NCI-H460 (cell line): ENCODE measurements around the gene SYP. TPM values are rescaled to one million over a fixed set of nuclear protein-coding genes. Genes with fewer than 3 reads are reported as not detected.
A peak's percentile ranks its signal among the peaks of the same experiment; 100 is the strongest.

Source experiments
- DNase-seq: peaks from one replicate; pipeline ENCODE4 v3.0.0-alpha.2; 2016; ENCODE audit warnings: low read depth; ENCODE audit errors: extremely low read depth
- polyA plus RNA-seq: library from polyadenylated mRNA; depleted of rRNA; stranded (reverse); fragments of >200 nt; gene quantifications from 2 replicates; pipeline ENCODE4 v1.2.3, GENCODE V29; 2014; cell fraction: nucleus; rRNA removed
- total RNA-seq: library from RNA; depleted of rRNA; stranded (reverse); fragments of >200 nt; shearing (Covaris generic); gene quantifications from 2 replicates; pipeline ENCODE4 v1.2.3, GENCODE V29; 2014; rRNA removed

Gene SYP
- 0.89 and 0.92 TPM in 2 replicates for total RNA-seq
- polyA plus RNA-seq, result 2.4 and 5.0 TPM in 2 replicates

GRCh38 chrX:49199906-49200771 is at the start of gene SYP:
SYP (minus strand) TSS chrX:49200193; CDS start chrX:49200186, 7 bp downstream.
- DNase-seq, result peak; percentile 85

DNA sequence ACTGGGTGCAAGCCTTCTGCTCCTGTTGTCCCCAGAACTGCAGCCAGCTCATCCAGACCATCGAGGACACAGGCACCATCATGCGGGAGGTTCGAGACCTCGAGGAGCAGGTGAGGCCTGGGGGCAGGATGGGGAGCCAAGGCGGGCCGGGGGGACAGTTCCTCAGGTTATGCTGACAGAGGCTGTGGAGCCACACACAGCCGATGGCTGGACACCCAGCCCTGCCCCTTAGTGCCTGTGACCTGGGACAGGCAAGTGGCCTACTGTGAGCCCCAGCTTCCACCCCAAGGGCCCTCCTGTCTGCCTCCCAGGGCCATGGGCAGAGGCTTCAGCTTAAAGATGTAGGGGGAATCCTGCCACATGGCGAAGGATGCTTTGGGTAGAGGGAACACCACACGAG is 49.6 kb upstream of the SYP start:
- DNase-seq, result no peak

- DNase-seq, result no peak
Observed at GRCh38 chrX:49249071-49249470, 49.1 kb upstream of the SYP start.

DNA sequence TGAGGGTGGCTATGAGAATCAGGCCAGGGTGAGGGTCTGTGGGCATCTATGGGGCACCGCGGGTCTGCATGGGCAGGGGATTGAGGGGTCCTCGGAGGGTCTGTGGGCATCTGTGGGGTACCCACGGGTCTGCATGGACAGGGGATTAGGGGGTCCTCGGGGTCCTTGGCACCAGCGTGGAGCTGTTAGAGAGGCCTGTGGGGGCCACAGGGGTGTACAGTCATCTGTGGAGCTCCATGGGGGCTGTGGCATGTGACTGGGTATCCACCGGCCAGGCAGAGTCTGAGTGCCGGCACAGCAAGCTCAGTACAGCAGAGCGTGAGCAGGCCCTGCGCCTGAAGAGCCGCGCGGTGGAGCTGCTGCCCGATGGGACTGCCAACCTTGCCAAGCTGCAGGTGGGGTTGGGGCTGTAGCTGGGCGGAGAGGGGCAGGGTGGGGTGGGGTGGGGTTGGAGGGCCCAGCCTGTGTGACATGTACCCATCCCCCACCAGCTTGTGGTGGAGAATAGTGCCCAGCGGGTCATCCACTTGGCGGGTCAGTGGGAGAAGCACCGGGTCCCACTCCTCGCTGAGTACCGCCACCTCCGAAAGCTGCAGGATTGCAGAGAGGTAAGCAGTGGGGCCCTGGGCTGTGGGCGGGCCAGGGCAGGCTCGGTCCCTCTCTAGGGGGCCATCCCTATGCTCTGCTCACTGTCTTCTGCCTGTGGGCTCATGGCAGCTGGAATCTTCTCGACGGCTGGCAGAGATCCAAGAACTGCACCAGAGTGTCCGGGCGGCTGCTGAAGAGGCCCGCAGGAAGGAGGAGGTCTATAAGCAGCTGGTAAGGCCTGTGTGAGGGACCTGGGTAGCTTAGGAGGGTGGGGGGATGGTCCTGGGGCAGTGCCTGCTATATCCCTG is 48.2 kb upstream of the SYP start:
- DNase-seq, result no peak

DNA sequence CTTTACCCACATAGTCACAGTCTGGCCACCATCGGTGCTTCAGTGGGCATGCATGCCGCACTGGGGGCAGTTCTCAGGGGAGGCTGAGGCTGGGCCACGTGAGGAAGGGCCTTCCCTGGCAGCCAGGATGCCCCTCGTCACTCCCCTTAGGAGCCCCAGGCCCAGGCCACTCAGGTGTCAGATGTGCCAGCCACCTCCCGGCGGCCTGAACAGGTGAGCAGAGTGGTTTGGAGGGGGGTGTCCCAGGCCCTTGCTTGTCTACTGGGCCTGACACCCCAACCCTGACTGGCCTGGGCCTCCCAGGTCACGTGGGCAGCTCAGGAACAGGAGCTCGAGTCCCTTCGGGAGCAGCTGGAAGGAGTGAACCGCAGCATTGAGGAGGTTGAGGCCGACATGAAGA is 47.4 kb upstream of the SYP start:
- DNase-seq, result no peak

DNA sequence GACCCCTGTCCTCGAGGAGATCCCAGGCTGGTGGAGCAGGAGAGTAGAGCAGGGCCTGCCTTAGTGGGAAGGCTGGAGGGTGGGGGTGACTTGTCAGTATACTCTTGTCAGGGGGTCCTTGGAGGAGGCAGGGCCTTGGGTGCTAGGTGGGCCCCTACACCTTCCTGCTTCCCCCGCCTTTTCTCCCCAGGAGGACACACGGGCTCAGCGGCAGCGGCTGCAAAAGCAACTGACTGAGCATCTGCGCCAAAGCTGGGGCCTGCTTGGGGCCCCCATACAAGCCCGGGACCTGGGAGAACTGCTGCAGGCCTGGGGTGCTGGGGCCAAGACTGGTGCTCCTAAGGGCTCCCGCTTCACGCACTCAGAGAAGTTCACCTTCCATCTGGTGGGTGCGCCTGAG is 46.5 kb upstream of the SYP start:
- DNase-seq, result no peak

DNA sequence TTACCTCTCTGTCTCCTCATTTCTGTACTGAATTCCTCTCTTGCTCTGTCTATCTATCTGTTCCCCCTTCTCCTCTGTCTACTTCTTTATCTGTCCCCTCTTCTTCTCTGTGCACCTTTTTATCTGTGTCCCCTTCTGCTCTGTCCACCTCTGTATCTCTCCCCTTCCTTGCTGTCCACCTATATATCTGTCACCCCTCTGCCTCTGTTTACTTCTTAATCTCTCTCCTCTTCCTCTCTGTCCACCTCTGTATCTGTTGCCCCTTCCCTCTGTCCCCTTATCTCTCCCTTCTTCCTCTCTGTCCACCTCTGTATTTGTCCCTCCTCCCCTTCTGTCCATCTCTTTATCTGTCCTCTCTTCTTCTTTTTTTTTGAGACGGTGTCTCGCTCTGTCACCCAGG is 44.2 kb upstream of the SYP start:
- no peak for DNase-seq

DNA sequence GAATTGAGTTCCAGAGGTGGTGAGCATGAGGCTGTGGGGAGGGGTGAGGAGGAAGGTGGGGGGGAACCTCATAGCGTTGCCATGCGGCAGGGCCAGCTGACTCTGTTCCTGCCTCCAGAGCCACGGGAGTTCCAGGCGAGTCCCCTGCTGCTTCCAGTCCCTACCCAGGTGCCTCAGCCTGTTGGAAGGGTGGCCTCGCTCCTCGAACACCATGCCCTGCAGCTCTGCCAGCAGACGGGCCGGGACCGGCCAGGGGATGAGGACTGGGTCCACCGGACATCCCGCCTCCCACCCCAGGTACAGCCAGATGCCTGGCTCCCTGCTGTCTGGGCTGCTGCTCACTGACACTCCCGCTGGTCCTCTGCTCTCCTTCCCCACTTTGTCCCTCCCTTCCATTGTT is 43.2 kb upstream of the SYP start:
- no peak for DNase-seq

- DNase-seq, result no peak
Observed at GRCh38 chrX:49242545-49243066, 42.6 kb upstream of the SYP start.

DNA sequence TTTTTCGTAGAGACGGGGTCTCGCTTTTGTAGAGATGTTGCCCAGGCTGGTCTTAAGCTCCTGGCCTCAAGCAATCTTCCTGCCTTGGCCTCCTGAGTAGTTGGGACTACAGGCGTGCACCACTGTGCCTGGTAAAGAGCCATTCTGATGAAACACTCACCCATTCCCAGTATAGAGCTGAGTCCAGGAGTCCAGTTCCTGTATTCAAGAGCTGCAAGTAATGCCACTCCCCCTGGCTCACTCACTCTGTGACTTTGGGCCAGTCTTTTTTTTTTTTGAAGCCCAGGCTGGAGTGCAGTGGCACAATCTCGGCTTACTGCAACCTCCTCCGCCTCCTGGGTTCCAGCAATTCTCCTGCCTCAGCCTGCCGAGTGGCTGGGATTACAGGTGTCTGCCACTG is 38.7 kb upstream of the SYP start:
- no peak for DNase-seq

GRCh38 chrX:49237060-49237459 is 37.1 kb upstream of the SYP start:
- no peak for DNase-seq

GRCh38 chrX:49233887-49234555 is 34.0 kb upstream of the SYP start:
- DNase-seq, result no peak

DNA sequence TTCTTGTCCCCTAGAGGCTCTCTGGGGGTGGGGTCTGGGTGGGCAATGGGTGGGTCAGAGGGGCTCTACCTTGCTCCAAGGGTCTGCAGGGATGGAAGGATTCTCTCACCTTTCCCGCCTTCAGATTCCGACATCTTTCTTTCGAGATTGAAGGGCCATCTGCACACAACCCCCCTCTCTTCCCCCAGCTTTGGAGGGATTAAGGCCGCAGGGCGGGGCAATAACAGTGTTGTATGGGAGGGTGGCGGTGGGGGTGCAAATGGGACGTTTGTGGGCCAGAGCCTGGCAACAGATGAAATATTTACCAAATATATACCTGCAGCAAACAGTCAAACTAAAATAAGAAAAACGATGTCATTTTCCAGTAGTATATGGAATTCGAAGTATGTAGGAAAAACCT is 33.2 kb upstream of the SYP start, which contains the start of gene CACNA1F:
Gene CACNA1F, minus strand, starts transcription at position 165 of the 400 bp plus-strand sequence. Its CDS starts 31 bp downstream, at position 134.
- DNase-seq, result no peak

DNA sequence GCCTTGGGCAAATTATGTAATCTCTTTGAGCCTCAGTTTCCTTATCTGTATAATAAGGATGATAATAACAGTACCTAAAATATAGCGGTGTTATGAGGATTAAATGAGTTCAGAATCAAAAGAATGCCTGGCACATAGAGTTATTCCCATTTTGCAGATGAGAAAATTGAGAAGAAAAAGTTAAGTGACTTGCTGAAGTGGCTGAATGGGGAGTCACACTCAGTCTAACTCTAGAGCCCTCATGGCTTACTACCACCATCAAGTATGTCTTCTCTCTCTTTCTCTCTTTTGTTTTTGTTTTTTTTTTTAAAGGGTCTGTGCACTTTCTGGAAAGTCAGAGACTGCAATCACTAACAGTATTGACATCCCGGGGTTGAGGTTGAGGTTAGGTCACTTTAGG is 32.5 kb upstream of the SYP start:
- no peak for DNase-seq

DNA sequence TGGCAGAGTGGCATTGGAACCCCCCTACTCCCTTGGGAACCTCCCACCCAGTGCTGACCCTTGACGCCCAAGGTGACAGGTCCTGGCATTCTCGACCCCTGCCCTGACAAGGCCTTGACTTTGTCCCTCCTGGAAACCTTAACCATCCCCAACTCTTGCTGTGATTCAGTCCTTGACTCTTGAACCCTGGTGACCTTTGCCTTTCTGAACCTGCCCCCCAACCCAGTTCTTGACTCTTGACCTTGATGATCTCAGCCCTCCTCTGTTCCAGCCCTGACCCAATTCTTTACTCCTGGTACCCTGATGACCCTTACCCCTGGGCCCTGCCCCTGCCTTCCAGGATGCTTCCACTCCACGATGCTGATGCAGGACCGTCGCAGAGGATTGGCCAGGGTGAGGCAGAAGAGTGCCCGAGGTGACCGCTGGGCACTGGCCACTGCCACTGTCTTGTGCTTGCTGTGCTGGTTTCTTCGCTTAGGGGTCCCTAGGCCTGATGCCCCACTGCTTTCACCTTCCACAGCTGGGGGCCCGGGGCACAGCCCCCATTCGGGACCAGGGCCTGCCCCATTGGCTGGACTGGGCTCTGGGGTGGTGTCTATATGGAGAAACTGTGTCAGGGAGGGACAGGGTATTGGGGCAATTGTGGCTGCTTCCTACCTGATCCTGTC is 31.5 kb upstream of the SYP start:
- no peak for DNase-seq

DNA sequence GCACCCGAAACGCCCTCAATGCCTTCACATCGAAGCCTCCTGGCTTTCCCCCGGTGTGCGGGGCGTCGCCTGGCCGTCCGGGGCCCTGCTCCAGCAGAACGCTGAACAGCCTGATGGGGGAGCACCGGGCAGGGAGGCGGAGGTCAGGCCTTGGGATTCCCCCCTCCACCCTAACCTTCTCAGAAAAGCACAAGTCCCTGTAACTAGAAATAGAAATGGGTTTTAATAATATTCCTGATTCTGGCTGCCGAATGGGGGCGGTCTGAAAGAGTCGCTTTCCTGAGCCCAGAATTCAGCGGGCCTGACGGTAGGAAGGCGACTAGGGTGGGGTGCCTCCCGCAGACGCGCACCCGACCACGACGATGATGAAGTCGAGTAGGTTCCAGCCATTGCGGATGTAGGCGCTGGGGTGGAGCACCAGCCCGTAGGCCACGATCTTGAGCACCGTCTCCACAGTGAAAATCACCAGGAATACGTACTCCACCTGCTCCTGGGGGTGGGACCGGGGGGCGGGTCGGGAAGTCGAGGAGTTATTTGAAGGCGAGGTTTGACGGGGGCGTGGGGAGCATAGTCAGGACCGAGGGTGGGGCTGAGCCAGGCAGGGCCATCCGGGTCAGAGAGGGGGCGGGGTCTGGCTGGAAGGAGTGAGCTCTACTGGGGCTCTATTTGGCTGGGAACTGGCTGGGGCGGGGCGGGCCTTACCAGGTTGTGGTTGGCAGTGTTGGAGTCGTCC is 30.7 kb upstream of the SYP start:
- peak; percentile 8 for DNase-seq

DNA sequence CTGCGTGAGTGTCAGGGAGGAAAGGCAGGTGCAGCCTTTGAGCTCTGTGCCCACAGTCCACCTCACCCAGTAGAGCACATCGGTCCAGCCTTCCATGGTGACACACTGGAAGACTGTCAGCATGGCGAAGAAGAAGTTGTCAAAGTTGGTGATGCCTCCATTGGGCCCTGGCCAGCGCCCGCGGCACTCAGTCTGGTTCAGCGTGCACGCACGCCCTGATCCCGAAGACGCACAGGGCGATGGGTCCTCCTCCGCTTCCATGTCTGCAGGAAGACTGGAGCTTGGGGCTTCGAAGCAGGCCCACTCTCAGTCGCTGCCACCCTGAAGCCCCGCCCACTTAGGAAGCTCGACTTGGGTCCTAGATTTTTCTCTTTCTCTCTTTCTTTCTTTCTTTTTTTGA is 28.2 kb upstream of the SYP start:
- DNase-seq, result no peak

DNA sequence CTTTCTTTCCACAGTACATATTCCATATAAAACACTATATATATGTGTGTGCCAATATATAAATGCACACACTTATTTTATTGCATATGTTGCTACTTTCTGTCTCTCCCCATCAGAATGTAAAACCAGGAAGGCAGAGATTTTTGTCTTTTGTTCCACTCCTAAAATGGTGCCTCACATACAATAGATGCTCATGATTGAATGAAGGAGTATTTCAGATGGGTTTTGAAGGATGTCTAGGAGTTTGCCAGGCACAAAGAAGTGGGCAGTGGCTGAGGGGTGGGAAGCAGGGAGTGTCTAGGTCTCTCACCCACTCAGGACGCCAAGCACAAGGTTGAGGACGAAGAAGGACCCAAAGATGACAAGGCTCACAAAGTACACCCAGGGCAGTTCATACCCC is 27.7 kb upstream of the SYP start:
- DNase-seq, result no peak

- no peak for DNase-seq
Observed at GRCh38 chrX:49226946-49227345, 27.0 kb upstream of the SYP start.
